Vagina (tissue), 2 donors: ENCODE measurements around the gene FUT8.

Source experiments
- POLR2A ChIP-seq, 2 donors: fragments of 450-650 bp; IDR thresholded peaks; one replicate each; pipeline ENCODE4 v1.6.1; 2017; ENCODE audit warnings: antibody characterized with exemption in 2 of 2, mild to moderate bottlenecking in 2 of 2, moderate library complexity in 2 of 2
- POLR2AphosphoS5 ChIP-seq, 2 donors: sonication (generic); formaldehyde crosslinking; IDR thresholded peaks; one replicate each; pipeline ENCODE4 v1.9.0; 2017; ENCODE audit warnings: antibody characterized with exemption in 2 of 2, mild to moderate bottlenecking in 2 of 2, low read depth in 1 of 2; ENCODE audit not compliant: insufficient read depth in 1 of 2
- TF ChIP-seq, protein P1 (sequence below), 3 experiments: fragments of 450-650 bp in 2 of 3; fragments of 200-600 bp in 1 of 3; sonication (generic) in 1 of 3; IDR thresholded peaks; one replicate each; pipeline ENCODE4 v1.5.1; 2017 to 2019; ENCODE audit warnings: antibody characterized with exemption in 3 of 3, mild to moderate bottlenecking in 2 of 3, moderate library complexity in 2 of 3

DNA sequence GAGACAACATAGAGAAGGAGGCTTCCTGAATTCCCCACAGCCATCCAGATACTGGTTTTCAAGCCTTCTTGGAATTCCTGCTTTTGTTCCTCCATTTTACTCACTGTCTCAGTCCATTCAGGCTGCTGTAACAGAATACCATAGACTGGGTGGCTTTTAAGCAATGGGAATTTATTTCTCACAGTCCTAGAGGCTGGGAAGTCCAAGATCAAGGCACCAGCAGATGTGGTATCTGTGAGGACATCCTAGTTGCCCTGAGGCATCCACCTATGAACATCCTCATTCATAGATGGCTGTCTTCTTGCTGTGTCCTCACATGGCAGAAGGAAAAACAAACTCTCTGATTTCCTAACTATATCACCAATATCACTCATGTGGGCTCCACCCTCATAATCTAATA lies 374.9 kb downstream of the FUT8 start:
- TF ChIP-seq, protein P1, sequence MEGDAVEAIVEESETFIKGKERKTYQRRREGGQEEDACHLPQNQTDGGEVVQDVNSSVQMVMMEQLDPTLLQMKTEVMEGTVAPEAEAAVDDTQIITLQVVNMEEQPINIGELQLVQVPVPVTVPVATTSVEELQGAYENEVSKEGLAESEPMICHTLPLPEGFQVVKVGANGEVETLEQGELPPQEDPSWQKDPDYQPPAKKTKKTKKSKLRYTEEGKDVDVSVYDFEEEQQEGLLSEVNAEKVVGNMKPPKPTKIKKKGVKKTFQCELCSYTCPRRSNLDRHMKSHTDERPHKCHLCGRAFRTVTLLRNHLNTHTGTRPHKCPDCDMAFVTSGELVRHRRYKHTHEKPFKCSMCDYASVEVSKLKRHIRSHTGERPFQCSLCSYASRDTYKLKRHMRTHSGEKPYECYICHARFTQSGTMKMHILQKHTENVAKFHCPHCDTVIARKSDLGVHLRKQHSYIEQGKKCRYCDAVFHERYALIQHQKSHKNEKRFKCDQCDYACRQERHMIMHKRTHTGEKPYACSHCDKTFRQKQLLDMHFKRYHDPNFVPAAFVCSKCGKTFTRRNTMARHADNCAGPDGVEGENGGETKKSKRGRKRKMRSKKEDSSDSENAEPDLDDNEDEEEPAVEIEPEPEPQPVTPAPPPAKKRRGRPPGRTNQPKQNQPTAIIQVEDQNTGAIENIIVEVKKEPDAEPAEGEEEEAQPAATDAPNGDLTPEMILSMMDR (IDR thresholded peaks at IDR 0.05) = no peak
- TF ChIP-seq POLR2A (IDR thresholded peaks at IDR 0.05) (no peak), POLR2AphosphoS5 (IDR thresholded peaks at IDR 0.05; ENCODE audit: insufficient read depth in 1 of 2, low read depth in 1 of 2) (no peak)
